IMR-90 (cell line): ENCODE data around the gene CDH13. TPM values are rescaled to one million over a fixed set of nuclear protein-coding genes. Genes with fewer than 3 reads are reported as not detected.

Experiments used
- ATAC-seq: fragments of 200-7000 bp; cut with Tn5 transposase; 2 replicates; pipeline ENCODE4 v1.9.1; 2020; ENCODE audit warnings: low read depth, mild to moderate bottlenecking, moderate library complexity
- BruUV-seq: library from RNA; stranded (reverse); fragments of 400-500 nt; replicated peaks from 2 replicates; lab custom pipeline; 2021; lab: Mats Ljungman, UMichigan
- CTCF ChIA-PET: fragments of 300-600 bp; formaldehyde crosslinking; extraction: SDS; loops from one replicate; lab custom pipeline; 2021; ENCODE audit warnings: antibody characterized with exemption; lab: Yijun Ruan, JAX
- POLR2A ChIA-PET: fragments of 300-600 bp; sonication (Branson Sonifier 250); formaldehyde crosslinking; loops from one replicate; lab custom pipeline; 2022; ENCODE audit warnings: antibody characterized with exemption; ENCODE audit not compliant: unreplicated experiment; lab: Charles Lee
- DNase-seq: peaks from one replicate; pipeline ENCODE4 v3.0.0; 2013
- H2AFZ ChIP-seq: replicated peaks from 2 replicates; pipeline ENCODE3; 2013; ENCODE audit warnings: low read length, mild to moderate bottlenecking; ENCODE audit not compliant: poor library complexity
- H2AK5ac ChIP-seq: 2 replicates; pipeline ENCODE4 v1.6.1; 2013; ENCODE audit warnings: low read depth, low read length, inconsistent platforms
- H2AK9ac ChIP-seq: replicated peaks from 2 replicates; pipeline ENCODE3; 2013; ENCODE audit warnings: mild to moderate bottlenecking, low read depth, low read length, moderate library complexity; ENCODE audit not compliant: poor library complexity
- H2BK120ac ChIP-seq: 2 replicates; pipeline ENCODE4 v1.6.1; 2013; ENCODE audit warnings: low read depth, low read length, inconsistent platforms
- H2BK15ac ChIP-seq: 3 replicates; pipeline ENCODE4 v1.6.1; 2013; ENCODE audit warnings: low read depth, low read length, inconsistent platforms
- H2BK20ac ChIP-seq: 2 replicates; pipeline ENCODE4 v1.6.1; 2013; ENCODE audit warnings: low read depth, mild to moderate bottlenecking, inconsistent platforms, low read length, moderate library complexity
- H2BK5ac ChIP-seq: 2 replicates; pipeline ENCODE4 v1.6.1; 2013; ENCODE audit warnings: mild to moderate bottlenecking, low read depth, low read length, inconsistent platforms; ENCODE audit not compliant: poor library complexity, severe bottlenecking
- H3K14ac ChIP-seq: replicated peaks from 2 replicates; pipeline ENCODE4 v1.6.1; 2013; ENCODE audit warnings: low read depth, low read length, inconsistent platforms
- H3K18ac ChIP-seq: 2 replicates; pipeline ENCODE4 v1.6.1; 2013; ENCODE audit warnings: low read depth, low read length, control low read depth
- H3K23ac ChIP-seq: 2 replicates; pipeline ENCODE4 v1.6.1; 2013; ENCODE audit warnings: low read depth, low read length, inconsistent platforms
- H3K27ac ChIP-seq: 2 replicates; pipeline ENCODE4 v1.5.1; 2013; ENCODE audit warnings: mild to moderate bottlenecking, control low read depth, low read length; ENCODE audit not compliant: insufficient read depth
- H3K27me3 ChIP-seq: 2 replicates; pipeline ENCODE4 v1.6.1; 2013; ENCODE audit warnings: low read length; ENCODE audit not compliant: control insufficient read depth, insufficient read depth
- H3K36me3 ChIP-seq: 2 replicates; pipeline ENCODE4 v1.6.1; 2013; ENCODE audit warnings: low read length, mixed read lengths; ENCODE audit not compliant: control insufficient read depth, insufficient read depth
- H3K4ac ChIP-seq: 2 replicates; pipeline ENCODE4 v1.6.1; 2013; ENCODE audit warnings: low read depth, low read length, inconsistent platforms
- H3K4me1 ChIP-seq: 2 replicates; pipeline ENCODE4 v1.6.1; 2013; ENCODE audit warnings: low read length, mixed read lengths; ENCODE audit not compliant: control insufficient read depth, insufficient read depth
- H3K4me2 ChIP-seq: 2 replicates; pipeline ENCODE4 v1.6.1; 2013; ENCODE audit warnings: low read depth, mild to moderate bottlenecking, control low read depth, low read length, moderate library complexity
- H3K4me3 ChIP-seq: 2 replicates; pipeline ENCODE4 v1.5.1; 2013; ENCODE audit warnings: low read depth, mild to moderate bottlenecking, control low read depth, low read length, moderate library complexity; ENCODE audit not compliant: insufficient read depth
- H3K56ac ChIP-seq: 2 replicates; pipeline ENCODE4 v1.6.1; 2013; ENCODE audit warnings: low read length, inconsistent platforms; ENCODE audit not compliant: insufficient read depth; ENCODE audit errors: extremely low read depth
- H3K79me1 ChIP-seq, 2 experiments: 2 replicates each; pipeline ENCODE4 v1.6.1; 2013; ENCODE audit warnings: low read length in 2 of 2, inconsistent platforms in 1 of 2, low read depth in 1 of 2
- H3K9ac ChIP-seq: 2 replicates; pipeline ENCODE4 v1.6.1; 2013; ENCODE audit warnings: low read depth, low read length, control low read depth
- H3K9me1 ChIP-seq: 2 replicates; pipeline ENCODE4 v1.6.1; 2013; ENCODE audit warnings: low read length, inconsistent platforms; ENCODE audit not compliant: insufficient read depth
- H3K9me3 ChIP-seq: 2 replicates; pipeline ENCODE4 v1.6.1; 2013; ENCODE audit warnings: low read length; ENCODE audit not compliant: control insufficient read depth, insufficient read depth
- H4K20me1 ChIP-seq: 2 replicates; pipeline ENCODE4 v1.6.1; 2013; ENCODE audit warnings: low read length, inconsistent platforms; ENCODE audit not compliant: insufficient read depth
- H4K5ac ChIP-seq: 2 replicates; pipeline ENCODE4 v1.6.1; 2013; ENCODE audit warnings: mild to moderate bottlenecking, low read depth, low read length, control low read depth
- H4K8ac ChIP-seq, 2 experiments: 2 replicates each; pipeline ENCODE4 v1.6.1; 2013; ENCODE audit warnings: low read depth in 2 of 2, low read length in 2 of 2, control low read depth in 1 of 2, inconsistent platforms in 1 of 2
- H4K91ac ChIP-seq: 2 replicates; pipeline ENCODE4 v1.6.1; 2013; ENCODE audit warnings: low read depth, low read length, inconsistent platforms; ENCODE audit not compliant: insufficient read depth
- BHLHE40 ChIP-seq: fragments of 150-350 bp; IDR thresholded peaks from 2 replicates; pipeline ENCODE4 v1.6.1; 2016; ENCODE audit warnings: mild to moderate bottlenecking, low read depth, low read length
- CEBPB ChIP-seq: IDR thresholded peaks from 2 replicates; pipeline ENCODE4 v1.6.1; 2012; ENCODE audit warnings: low read depth, low read length, improper control_type of control experiment
- CHD1 ChIP-seq: IDR thresholded peaks from 2 replicates; pipeline ENCODE4 v1.6.1; 2012; ENCODE audit warnings: low read depth, low read length, improper control_type of control experiment
- FOS ChIP-seq: fragments of 150-350 bp; IDR thresholded peaks from 2 replicates; pipeline ENCODE4 v1.6.1; 2016; ENCODE audit warnings: low read depth, low read length
- MAFK ChIP-seq: IDR thresholded peaks from 2 replicates; pipeline ENCODE4 v1.6.1; 2012; ENCODE audit warnings: low read depth, low read length, improper control_type of control experiment
- MAZ ChIP-seq: IDR thresholded peaks from 2 replicates; pipeline ENCODE4 v1.6.1; 2012; ENCODE audit warnings: low read depth, mild to moderate bottlenecking, low read length, improper control_type of control experiment, moderate library complexity, borderline replicate concordance
- MXI1 ChIP-seq: IDR thresholded peaks from 2 replicates; pipeline ENCODE4 v1.6.1; 2012; ENCODE audit warnings: low read depth, mild to moderate bottlenecking, low read length, moderate library complexity, borderline replicate concordance
- NFE2L2 ChIP-seq: fragments of 150-350 bp; IDR thresholded peaks from 2 replicates; pipeline ENCODE4 v1.6.1; 2016; ENCODE audit warnings: low read depth, mild to moderate bottlenecking, low read length
- POLR2A ChIP-seq: IDR thresholded peaks from 2 replicates; pipeline ENCODE4 v1.6.1; 2012; ENCODE audit warnings: mild to moderate bottlenecking, low read depth, low read length
- RAD21 ChIP-seq: IDR thresholded peaks from 2 replicates; pipeline ENCODE4 v1.6.1; 2012; ENCODE audit warnings: low read length, improper control_type of control experiment
- RFX5 ChIP-seq: IDR thresholded peaks from 2 replicates; pipeline ENCODE4 v1.8.0; 2012; ENCODE audit warnings: low read depth, mild to moderate bottlenecking, low read length, moderate library complexity
- SMC3 ChIP-seq: fragments of 150-350 bp; IDR thresholded peaks from 2 replicates; pipeline ENCODE4 v1.6.1; 2016; ENCODE audit warnings: low read depth, mild to moderate bottlenecking, antibody characterized with exemption, low read length, moderate library complexity
- USF2 ChIP-seq: fragments of 150-350 bp; IDR thresholded peaks from 2 replicates; pipeline ENCODE4 v1.6.1; 2017; ENCODE audit warnings: mild to moderate bottlenecking, antibody characterized with exemption, low read length, low read depth
- WGBS, 2 experiments: methylation state at CpG; one replicate each; pipeline versions ENCODE4 v1.1.5 to v1.1.7; 2013; ENCODE audit warnings: missing lambda C conversion rate in 2 of 2; ENCODE audit not compliant: insufficient read length in 1 of 2; ENCODE audit errors: extremely low coverage in 2 of 2; 5-methylcytosine and 5-hydroxymethylcytosine counted together
- dilution Hi-C: fragments of 300-500 bp; cut with HindIII; formaldehyde crosslinking; loops from one replicate; pipeline ENCODE4 v1.14.3; 2018; ENCODE audit warnings: low sequenced_read_pairs; ENCODE audit not compliant: unreplicated experiment
- in situ Hi-C: fragments of 300-500 bp; cut with MboI; formaldehyde crosslinking; loops from 3 replicates; pipeline ENCODE4 v1.14.3; 2019; ENCODE audit warnings: low sequenced_read_pairs, inconsistent platforms, mixed read lengths
- intact Hi-C: fragments of 100-400 bp; cut with micrococcal nuclease; formaldehyde crosslinking; loops from 2 replicates; pipeline ENCODE4 v1.10.0; 2022
- polyA plus RNA-seq, 3 experiments: library from polyadenylated mRNA; depleted of rRNA; stranded (reverse); fragments of >200 nt; gene quantifications; 2 replicates each; pipeline ENCODE4 v1.2.3, GENCODE V29; 2012; ENCODE audit warnings: low replicate concordance in 1 of 3
- total RNA-seq: library from RNA; depleted of rRNA; stranded (reverse); fragments of >200 nt; gene quantifications from 2 replicates; pipeline ENCODE4 v1.2.3, GENCODE V29; 2012
- TF ChIP-seq, protein P1 (sequence below): fragments of 150-350 bp; IDR thresholded peaks from 2 replicates; pipeline ENCODE4 v1.6.1; 2016; ENCODE audit warnings: low read depth, mild to moderate bottlenecking, low read length, moderate library complexity, borderline replicate concordance

CDH13 gene
- total and polyA plus RNA-seq, 2 of the 4 experiments (the other 2 are of a cell fraction) = 61.6 to 74.7 TPM

DNA sequence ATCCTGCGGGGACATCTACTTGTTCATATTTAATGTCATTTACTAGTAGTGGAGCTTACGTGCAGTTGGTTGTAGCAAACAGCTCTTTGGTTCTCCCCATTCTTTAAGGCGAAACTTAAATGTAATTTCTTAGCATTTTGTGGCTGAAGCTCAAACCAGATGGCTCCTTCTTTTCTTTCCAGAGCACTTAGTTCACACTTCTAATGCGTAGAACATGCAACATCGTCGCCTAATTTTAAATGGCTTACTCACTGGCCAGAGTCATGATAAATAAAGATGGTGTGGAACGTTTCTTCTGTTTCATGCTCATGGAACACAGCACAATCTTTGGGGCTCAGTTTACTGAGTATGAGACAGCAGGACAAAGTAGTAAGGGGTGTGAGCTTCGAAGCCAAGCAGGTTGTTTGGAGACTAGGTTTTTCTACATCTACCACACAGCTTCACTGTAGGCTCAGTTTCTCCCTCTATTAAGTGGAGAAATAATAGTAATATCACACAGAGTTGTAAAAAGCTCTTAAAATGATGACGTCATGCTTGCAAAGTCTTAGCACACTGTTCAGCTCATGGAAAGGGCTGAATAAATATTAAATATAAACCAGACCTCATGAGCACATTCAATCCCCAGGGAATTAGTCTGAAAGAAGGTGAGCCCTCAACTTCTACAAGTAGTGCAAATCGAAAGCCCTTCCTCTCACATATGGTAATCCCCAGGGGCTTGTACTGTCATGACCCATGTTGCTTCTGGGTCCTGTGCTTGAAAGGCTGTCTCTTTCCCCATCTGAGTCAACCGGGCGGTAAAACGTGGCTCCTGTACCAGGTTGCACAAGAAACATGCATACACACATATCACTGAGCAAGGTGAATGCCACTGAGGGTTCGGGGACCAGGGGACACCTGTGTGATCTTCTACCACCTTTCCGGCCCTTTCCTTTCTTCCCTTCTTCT lies 384.3 kb downstream of the CDH13 start:
- no peak overlapping the region for H3K4ac ChIP-seq
- H3K9me1 ChIP-seq = no peaks in the 10 kb centered on the region; the same call in 1 of the 2 replicates
- no peak overlapping the region for H3K23ac ChIP-seq
- no peak overlapping the region for H4K91ac ChIP-seq
- no peak overlapping the region for H2AFZ ChIP-seq
- POLR2A ChIA-PET = no interaction called here
- H3K27ac ChIP-seq = no peak overlapping the region
- H2AK5ac ChIP-seq = no peak overlapping the region
- H3K9ac ChIP-seq = no peak overlapping the region
- ATAC-seq = no peak
- H3K4me3 ChIP-seq = no peak overlapping the region
- no peak overlapping the region for H4K5ac ChIP-seq
- CTCF ChIA-PET = no interaction called here
- in situ Hi-C loops (no loop called here), dilution Hi-C loops (no loop called here), intact Hi-C loops (no loop called here)
- H2BK5ac ChIP-seq = no peak overlapping the region
- H3K4me1 ChIP-seq = peaks cover 2% of the 10 kb centered on the region; the same call in 1 of the 2 replicates
- H3K56ac ChIP-seq = no peak overlapping the region
- no peaks in the 10 kb centered on the region for H3K79me1 ChIP-seq
- no peaks in the 10 kb centered on the region for H4K20me1 ChIP-seq
- H3K18ac ChIP-seq = no peak overlapping the region
- H3K14ac ChIP-seq = 0 out of 2 replicates have a peak overlapping the region, but pooled peaks have one; percentile 41
- no TSS peak for BruUV-seq
- no peak overlapping the region for H4K8ac ChIP-seq
- no peak overlapping the region for H2BK20ac ChIP-seq
- H3K4me2 ChIP-seq = no peak overlapping the region
- H3K27me3 ChIP-seq = no peaks in the 10 kb centered on the region
- no peak overlapping the region for H2BK15ac ChIP-seq
- peak overlapping the region; percentile 16; the same call in 1 of the 2 replicates for H2BK120ac ChIP-seq
- H2AK9ac ChIP-seq = no peak overlapping the region
- 100% methylated on average over 1 of the region's 15 CpGs; no CpG with 5 or more reads in 1 of the 2 experiments for WGBS, 2 experiments
- H3K36me3 ChIP-seq = no peaks in the 10 kb centered on the region
- no peak for DNase-seq
- H3K9me3 ChIP-seq = no peaks in the 10 kb centered on the region
- TF ChIP-seq BHLHE40 (no peak), RAD21 (no peak), FOS (no peak), SMC3 (no peak), RFX5 (no peak), POLR2A (no peak), MAFK (no peak), USF2 (no peak), CEBPB (no peak), MXI1 (no peak), MAZ (no peak), CHD1 (no peak), NFE2L2 (no peak)
- TF ChIP-seq, protein P1, sequence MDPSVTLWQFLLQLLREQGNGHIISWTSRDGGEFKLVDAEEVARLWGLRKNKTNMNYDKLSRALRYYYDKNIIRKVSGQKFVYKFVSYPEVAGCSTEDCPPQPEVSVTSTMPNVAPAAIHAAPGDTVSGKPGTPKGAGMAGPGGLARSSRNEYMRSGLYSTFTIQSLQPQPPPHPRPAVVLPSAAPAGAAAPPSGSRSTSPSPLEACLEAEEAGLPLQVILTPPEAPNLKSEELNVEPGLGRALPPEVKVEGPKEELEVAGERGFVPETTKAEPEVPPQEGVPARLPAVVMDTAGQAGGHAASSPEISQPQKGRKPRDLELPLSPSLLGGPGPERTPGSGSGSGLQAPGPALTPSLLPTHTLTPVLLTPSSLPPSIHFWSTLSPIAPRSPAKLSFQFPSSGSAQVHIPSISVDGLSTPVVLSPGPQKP = no peak
